HG02763 (cell line): Measurements from ENCODE around the gene HORMAD2.
"Not testable (repeated sequence)": the region's sequence is repeated elsewhere in the genome, so short reads cannot be mapped to it uniquely, and the experiment has no call there.

Experiments
- ATAC-seq: cut with Tn5 transposase; IDR thresholded peaks from one replicate; pipeline ENCODE4 v1.9.1; 2021; ENCODE audit warnings: mild to moderate bottlenecking, moderate library complexity; ENCODE audit not compliant: unreplicated experiment

The HORMAD2 gene

GRCh38 chr22:30206944-30207343 is 126.7 kb downstream of the HORMAD2 start:
- no peak for ATAC-seq

DNA sequence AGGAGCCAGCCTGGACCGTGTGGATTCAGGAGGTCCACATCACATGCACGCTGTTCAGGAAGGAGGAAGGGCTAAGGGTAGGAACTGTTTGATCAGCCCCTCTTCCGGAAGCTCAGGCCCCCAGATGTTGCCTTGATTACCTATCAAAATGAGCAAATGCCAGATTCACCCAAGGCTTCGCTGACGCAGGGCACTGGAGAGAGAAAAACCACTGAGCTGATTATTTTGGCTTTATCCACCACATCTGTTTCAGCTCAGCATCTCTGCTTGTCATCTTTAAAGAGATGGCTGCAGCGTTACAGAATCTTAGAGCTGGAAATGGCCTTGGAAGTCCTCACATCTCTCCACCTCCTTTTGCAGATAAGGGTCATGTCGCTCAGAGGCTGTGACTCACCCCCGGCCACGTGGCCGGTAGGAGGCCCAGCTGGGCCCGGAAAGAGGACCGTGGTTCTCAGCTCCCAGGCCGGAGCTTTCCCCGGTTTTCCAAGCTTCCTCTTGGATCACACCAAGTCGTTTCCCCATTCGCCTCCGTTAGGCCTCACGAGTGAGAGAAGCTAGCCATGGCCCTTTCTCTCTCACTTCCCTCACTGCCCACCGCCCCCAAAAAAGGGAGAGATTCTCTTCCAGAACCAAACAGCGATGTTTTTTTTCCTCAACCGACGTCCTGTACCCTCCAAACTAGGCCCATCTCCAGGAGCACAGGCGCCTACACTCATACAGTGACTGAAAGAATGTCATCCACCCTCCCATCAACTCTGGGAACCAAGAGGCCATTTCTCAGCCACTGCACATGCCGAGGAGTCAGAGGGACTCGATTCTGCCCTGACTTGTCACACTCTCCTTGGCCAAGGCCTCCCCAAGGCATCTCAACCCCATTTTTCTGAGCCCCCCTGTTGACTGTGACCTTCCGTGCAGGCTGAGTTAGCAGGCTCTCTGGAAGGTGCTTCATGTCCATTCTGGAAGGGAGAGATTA is 128.7 kb downstream of the HORMAD2 start:
- ATAC-seq = no peak

DNA sequence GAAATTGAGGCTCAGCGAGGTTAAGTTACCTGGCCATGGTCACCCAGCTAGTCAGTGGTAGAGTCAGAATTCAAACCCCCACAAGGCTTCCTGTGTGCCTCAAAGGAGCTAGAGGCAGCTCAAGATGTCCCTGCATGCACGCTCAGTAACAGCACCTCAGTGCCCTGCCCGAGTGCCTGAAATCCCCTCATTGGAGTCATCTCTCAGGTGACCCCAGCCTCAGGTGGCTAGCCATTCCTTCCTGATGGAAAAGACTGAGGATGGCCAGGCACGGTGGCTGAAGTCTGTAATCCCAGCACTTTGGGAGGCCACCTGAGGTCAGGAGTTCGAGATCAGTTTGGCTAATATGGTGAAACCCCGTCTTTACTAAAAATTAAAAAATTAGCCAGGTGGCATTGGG is 129.4 kb downstream of the HORMAD2 start:
- ATAC-seq = no peak

DNA sequence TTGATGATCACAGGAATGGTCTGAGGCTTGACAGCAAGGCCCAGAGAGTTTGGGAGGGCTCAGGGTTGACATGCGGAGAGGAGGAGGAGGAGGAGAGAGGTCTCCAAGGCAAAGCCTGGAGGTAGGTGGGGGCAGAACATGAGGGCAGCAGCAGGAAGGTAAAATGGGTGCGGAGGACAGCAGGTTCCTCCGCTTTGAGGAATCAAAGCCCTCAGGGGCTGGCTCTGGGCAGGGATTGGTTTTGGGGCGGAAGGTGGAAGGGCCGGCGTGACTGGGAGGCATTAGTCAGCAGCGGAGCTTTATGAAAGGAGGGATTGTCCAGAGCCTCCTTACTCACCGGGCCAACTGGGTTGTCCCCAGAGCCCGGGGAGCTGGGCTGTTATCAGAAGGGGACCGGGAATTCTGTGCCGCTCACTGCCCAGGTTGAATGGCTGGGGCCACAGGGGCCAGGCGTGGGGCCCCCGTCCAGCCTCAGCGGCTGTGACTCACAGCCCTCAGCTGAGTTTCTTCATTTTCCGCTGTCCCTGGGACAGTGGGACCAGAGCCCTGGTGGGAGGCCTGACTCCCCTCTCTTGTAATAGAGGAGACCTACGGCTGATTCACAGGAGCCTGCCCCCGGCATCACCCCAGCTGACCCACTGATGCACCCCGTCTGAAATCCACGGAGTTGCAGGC is 130.1 kb downstream of the HORMAD2 start:
- no peak for ATAC-seq

DNA sequence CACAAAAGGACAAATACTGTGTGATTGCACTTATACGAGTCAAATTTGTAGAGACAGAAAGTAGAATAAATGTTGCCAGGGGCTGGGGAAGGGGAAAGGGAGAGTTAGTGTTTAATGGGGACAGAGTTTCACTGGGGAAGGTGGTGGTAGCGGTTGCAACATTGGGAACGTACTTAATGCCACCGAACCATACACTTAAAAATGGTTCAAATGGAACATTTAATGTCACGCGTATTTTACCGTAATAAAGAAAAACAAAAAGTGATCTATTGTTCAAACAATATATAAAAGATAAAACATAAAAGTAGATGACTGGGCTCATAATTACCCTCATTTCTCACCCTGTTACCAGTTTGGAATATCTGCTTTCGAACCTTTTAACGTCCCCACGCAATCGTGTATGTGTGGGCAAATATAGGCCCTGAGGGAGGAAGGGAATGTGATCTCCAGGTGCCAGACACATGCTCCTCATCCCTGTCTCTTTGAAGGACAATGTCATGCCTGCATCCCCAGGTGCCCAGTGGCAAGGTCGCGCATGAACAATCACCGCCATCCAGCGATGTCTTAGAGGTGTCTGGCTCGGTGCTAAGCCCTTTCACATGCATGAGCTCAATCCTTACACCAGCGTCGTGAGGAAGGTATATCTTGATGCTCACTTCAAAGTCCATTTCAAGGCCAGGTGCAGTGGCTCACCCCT is 131.0 kb downstream of the HORMAD2 start:
- ATAC-seq = no peak

- no peak for ATAC-seq
These were observed 132.2 kb downstream of the HORMAD2 start for GRCh38 chr22:30212363-30212995.

GRCh38 chr22:30212996-30213441 is 132.8 kb downstream of the HORMAD2 start:
- no peak for ATAC-seq

DNA sequence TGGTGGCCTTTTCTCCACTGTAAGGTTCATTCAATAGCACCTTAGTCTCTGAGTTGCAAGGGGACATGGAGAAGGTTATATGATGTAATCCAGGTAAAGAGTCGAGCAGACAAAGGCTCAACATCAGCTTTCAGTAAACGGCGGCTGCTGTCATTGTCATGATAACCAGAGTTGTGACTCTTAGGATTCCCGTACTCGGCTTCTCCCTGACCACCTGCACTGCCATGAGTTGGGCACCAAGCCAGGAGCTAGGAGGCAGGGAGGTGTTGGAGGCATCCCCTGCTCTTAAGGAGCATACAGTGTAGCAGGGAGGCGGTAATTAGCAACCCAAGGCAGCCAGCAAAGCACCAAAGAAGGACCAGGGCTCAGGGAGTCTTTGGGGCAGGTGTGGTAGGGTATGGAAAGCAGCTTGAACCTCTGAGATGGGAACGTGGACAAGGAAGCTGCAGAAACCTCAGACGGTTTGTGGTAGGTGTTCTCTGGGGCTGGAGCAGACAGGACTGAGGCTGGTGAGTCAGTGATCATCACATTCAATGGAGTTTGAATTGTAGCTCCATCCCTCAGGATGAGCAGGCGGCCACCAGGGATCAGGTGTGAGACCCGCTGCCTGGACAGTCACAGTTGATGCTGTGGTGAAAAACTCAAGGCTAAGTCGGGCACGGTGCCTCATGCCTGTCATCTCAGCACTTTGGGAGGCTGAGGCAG is 134.6 kb downstream of the HORMAD2 start:
- ATAC-seq = no peak

DNA sequence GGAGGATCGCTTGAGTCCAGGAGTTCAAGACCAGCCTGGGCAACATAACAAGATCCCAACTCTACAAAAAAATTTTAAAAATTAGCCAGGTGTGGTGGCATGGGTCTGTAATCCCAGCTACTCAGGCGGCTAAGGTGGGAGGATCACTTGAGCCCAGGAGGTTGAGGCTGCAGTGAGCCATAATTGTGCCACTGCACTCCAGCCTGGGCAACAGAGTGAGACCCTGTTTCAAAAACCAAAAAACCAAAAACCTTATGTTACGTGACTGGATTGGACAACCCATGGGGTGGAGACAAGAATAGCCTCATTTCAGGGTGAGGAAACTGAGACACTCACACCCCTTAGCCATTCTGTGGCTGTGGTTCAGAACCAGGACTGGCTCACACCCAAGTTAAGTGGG is 136.0 kb downstream of the HORMAD2 start:
- not testable (repeated sequence) for ATAC-seq

DNA sequence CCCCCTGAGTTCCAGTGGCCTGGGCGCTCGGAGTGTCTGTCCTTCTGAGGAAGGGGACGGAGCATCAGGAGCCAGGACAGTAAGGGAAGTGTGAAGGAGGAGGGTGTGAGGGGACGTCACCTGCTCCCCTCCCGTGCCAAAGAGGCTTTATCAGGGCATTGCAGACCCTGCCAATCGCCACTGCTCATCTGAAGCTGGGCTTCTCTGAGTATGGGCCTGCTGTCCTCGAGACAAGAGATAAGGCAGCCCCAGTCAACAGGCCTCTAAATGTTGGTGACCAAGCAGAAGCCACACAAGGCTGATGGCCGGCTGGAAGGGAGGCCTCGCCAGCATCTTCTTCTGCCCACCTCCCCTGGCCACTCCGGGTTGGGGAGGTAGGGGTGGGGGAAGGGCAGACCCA is 136.4 kb downstream of the HORMAD2 start:
- no peak for ATAC-seq

DNA sequence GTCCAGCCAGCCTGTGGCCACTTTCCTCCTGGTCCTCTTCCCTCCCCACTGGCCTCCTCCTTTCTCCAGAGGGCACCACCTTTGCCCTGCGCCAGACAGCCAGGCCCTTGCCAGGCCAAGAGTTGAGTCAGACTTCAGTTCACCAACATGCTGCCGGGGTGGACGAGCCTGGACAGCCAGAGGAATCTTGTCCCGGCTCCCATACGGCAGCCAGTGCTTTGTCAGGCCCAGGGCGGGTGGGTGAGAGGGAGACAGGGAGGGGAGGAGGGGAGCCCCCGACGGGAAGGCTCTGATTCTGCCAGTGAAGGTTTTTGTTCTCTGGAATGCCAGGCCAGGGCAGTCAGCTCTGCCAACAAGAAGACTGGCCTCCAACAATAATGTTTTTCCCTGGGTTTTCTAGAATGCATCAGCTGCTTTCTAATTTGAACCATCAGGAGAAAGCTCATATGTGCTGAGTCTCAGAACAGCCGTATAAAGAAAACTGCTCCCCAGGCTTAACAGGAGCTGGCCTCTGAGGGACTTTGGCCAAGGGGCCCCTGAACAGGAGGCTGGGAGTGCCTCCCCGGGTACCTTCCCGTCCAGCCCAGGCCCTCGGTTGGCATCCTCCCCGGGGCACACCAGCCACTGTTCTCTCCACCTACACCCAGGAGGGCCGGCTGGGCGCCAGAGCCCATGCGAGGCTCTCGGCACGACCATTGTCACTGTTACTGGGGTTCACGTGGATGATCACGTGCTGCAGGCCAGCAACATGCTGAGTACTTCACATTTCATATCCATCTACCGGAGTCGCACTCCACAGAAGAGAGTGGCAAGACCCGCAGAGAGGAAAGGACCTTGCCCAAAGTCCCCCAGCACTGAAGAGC is 137.7 kb downstream of the HORMAD2 start:
- ATAC-seq = no peak

DNA sequence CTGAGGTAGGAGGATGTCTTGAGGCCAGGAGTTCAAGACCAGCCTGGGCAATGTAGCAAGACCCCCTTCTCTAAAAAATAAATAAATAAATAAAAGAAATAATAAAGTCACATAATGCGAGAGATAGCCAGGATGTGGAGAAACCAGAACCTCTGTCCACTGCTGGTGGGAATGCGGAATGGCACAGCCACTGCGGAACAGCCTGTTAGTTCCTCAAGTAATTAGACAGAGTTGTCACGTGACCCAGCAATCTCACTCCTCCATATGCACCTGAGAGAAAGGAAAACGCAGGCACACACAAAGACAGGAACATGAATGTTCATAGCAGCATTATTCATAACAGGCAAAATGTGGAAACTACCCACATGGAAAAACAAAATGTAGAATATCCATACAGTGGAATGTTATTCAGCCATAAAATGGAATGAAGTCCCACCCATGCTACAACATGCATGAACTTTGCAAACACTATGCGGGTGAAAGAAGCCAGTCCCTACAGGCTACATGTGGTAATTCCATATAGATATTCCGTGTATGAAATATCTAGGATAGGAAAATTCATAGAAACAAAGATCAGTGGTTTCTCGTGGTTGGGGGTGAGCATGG is 138.9 kb downstream of the HORMAD2 start:
- ATAC-seq = no peak

DNA sequence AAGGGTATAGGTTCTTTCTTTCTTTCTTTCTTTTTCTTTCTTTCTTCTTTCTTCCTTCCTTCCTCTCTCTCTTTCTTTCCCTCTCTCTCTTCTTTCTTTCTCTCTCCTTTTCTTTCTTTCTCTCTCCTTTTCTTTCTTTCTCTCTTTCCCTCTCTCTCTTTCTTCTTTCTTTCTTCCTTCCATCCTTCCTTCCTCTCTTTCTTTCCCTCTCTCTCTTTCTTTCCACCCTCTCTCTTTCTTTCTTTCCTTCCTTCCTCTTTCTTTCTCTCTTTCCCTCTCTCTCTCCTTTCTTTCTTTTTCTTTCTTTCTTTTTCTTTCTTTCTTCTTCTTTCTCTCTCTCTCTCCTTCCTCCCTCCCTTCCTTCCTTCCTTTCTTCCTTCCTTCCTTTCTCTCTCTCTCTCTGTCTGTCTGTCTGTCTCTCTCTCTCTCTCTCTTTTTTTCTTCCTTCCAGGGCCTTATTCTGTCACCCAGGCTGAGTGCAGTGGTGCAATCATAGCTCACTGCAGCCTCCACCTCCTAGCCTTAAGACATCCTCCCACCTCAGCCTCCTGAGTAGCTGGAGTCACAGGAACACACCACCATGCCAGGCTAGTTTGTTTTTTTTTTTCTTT is 139.5 kb downstream of the HORMAD2 start:
- ATAC-seq = no peak

GRCh38 chr22:30220338-30221012 is 140.2 kb downstream of the HORMAD2 start:
- ATAC-seq = no peak

- ATAC-seq = no peak
These were observed 141.1 kb downstream of the HORMAD2 start for GRCh38 chr22:30221121-30221992.

DNA sequence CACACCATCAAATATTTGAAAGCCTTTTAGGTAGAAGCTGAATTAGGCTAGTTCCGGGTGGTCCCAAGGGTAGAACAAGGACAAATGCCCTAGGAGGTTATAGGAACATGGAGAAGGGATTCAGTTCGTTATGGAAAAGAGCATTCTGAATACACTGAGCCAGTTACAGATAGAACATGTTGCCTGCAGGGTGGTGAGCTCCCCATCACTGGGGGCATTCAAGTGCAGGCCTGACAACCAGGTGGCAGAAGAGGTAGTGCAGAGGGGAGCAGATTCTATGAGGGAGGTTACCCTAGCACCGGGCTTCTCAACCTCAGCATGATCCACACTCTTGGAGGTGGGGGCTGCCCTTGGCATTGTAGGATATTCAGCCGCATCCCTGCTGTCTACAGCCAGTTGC is 142.1 kb downstream of the HORMAD2 start:
- ATAC-seq = no peak

DNA sequence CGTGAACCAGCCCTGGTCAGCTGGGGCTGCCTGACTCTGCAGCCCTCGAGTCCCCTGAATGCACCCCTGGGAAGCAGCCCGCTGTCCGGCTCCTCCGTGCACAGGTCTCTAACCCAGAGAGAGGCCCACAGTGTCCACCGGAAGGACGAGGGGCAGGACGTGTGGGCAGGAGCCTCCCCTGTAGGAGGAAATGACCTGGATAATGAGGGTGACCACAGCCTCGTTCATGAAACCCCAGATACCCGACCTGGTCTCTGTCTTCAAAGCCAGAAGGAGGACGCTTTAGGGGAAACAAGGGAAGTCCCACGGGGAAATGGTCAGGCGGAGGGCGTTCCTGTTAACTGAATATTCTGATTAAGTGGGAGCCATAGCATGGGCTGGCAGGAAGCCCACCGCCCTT is 143.0 kb downstream of the HORMAD2 start:
- no peak for ATAC-seq
